HG02943 (cell line): ENCODE data around the gene TNS3.
"Not testable (repeated sequence)": the region's sequence is repeated elsewhere in the genome, so short reads cannot be mapped to it uniquely, and the experiment has no call there.

Experiments
- ATAC-seq: cut with Tn5 transposase; IDR thresholded peaks from one replicate; pipeline ENCODE4 v1.9.1; 2021; ENCODE audit warnings: mild to moderate bottlenecking, low read depth, moderate library complexity; ENCODE audit not compliant: unreplicated experiment

TNS3 gene

GRCh38 chr7:47581804-47582763, at the start of gene TNS3:
TNS3 (minus strand) TSS chr7:47582111; CDS start chr7:47439636, 142,475 bp downstream.
- ATAC-seq: no peak

- no peak for ATAC-seq
These were observed 49.8 kb upstream of the TNS3 start for GRCh38 chr7:47631711-47632110.

- ATAC-seq: peak; percentile 67
These were observed 45.8 kb upstream of the TNS3 start for GRCh38 chr7:47627580-47628283.

GRCh38 chr7:47625861-47626715, 44.2 kb upstream of the TNS3 start:
- ATAC-seq: no peak

DNA sequence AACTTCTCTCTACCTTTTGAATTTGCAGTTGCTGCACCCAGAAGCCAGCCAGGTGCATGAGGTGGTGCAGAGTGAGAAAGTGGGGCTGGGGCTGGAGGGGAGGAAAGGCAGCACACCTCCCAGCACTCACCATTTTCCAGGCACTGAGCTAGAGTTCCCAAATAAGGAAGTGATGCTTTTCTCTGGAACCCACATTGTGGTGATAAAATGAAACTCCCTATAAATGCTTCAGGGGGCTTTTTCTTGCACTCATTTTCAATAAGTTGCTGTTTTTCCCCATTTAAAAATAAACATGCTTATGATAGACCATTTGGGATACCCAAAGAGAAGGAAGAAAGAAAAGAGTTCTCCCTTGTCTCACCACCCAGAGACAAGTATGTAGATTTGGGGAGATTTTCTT, 42.8 kb upstream of the TNS3 start:
- ATAC-seq: no peak

- ATAC-seq: no peak
These were observed 41.2 kb upstream of the TNS3 start for GRCh38 chr7:47622946-47623640.

- no peak for ATAC-seq
These were observed 40.7 kb upstream of the TNS3 start for GRCh38 chr7:47622586-47622945.

DNA sequence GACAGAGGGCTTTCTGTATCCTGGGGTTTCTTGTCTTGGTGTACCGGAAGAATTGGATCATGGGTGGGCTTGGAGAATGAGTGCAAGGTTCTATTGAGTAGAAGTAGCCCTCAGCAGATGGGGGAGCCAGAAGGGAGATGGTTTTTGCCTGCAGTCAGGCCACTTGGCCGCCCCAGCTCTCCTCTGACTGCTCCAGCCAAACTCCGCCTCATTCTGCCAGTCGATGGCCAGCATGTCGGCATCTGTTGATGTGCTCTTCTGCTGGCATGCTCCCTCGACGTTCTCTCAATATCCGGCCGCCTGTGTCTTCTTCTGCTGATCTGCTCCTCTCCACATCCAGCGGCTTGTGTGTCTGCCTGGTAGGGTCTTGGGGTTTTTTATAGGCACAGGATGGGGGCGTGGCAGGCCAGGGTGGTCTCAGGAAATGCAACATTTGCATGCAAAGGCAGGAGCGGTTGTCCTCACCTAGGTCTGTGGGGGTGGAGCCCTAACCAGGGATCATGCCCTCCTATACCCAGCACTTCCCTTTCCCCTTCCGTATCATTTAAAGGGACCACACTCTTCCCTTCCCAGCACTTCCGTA, 40.2 kb upstream of the TNS3 start:
- no peak for ATAC-seq

DNA sequence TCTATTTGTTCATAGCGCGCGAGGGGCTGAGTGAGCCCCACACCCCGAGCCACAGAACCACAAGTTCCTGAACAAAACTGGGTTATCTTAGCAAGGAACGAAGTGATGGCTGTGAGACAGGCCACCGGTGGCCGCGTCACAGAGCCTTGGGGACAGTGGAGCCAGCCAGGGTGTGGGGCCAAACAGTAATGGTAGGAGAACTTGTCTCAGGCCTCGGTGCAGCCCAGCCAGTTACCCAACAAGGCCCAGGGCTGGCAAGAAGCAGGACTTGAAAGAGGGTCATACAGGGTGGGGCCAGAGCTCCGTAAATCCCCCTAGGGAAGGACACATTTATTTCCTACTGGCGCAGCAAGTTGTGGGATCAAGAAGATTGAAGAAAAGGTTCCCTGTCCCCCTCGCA, 39.4 kb upstream of the TNS3 start:
- no peak for ATAC-seq

DNA sequence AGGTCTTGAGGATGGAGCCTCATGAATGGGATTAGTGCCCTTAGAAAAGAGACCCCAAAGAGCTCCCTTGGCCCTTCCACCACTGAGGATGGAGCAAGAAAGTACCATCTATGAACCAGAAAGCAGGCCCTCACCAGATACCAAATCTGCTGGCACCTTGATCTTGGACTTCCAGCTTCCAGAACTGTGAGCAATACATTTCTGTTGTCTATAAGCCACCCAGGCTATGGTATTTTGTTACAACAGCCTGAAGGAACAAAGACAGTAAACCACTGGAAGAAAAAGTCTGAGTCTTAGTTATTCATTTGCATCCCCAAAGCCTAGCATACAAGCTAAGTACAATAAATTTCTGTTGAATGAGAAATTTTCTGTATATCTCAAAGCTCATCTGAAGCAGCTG, 37.9 kb upstream of the TNS3 start:
- no peak for ATAC-seq

DNA sequence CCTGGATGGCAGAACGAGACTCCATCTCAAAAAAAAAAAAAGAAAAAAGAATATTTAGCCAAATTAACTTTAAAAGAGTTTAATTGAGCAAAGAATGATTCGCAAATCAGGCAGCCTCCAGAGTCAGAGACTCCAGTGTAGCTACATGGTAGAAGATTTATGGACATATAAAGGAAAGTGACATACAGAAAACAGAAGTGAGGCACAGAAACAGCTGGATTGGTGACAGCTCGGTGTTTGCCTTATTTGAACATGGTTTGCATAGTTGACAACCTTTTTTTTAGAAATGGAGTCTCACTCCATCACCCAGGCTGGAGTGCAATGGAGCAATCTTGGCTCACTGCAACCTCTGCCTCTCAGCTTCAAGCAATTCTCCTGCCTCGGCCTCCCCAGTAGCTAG, 35.2 kb upstream of the TNS3 start:
- ATAC-seq: no peak

- no peak for ATAC-seq
These were observed 32.5 kb upstream of the TNS3 start for GRCh38 chr7:47614450-47614849.

DNA sequence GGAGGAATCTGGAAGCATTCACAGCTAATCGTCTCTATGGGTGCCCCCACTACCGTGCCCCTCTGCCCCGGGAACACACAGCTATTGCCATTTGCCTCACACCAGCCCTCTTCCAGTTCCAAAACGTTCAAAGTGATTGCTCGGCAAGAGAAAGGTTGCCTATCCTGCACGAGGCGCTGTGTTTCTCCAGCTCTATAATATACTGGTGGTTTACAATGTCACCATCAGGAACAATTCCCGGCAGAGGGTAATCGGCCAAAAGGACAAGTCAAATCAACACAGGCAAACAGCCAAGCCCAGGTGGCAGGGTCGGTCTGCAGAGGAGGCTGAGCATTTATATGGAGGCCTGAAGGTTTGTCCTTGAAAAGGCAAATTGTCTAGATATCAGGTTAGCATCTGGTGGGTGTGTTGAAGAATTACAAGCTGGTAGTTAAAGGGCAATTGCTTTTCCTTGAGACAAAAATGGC, 29.2 kb upstream of the TNS3 start:
- ATAC-seq: no peak

- no peak for ATAC-seq
These were observed 28.7 kb upstream of the TNS3 start for GRCh38 chr7:47610506-47611044.

DNA sequence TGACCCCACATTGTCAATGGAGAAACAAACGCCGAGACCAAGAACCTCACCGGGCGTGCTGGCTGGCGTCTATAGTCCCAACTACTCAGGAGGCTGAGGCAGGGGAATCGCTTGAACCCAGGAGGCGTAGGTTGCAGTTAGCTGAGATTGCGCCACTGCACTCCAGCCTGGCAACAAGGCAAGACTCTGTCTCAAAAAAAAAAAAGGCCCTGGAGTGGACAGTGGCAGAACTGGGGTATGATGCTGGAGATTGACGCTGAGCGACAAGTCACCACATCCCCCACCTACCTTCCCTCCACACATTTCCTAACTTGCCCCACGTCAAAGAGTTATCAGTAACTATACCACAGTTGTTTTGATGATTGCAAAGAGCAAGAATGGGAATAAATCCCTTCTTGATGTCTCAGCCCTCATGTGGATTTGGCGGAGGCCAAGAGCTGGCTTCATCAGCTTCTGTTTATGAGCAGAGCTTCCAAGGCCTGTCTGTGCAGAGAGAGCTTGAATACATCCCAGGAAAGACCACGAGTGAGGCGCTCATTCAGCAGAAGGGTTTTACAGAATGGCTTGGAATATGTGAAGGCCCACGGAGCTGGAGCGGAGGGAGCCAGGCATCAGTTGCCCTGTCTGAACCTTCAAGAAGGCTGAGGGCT, 28.0 kb upstream of the TNS3 start:
- no peak for ATAC-seq

DNA sequence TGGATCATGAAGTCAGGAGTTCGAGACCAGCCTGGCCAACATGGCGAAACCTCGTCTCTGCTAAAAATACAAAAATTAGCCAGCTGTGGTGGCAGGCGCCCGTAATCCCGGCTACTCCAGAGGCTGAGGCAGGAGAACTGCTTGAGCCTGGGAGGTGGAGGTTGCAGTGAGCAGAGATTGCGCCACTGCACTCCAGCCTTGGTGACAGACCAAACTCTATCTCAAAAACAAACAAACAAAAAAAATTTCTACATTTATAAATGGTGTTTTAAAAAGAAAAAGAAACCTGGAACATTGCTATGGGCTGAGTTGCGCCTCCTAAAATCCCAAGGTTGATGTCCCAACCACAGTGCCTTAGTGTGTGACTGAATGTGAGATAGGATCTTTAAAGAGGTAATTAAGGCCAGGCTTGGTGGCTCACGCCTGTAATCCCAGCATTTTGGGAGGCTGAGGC, 24.7 kb upstream of the TNS3 start:
- ATAC-seq: not testable (repeated sequence)

GRCh38 chr7:47605816-47606575, 24.1 kb upstream of the TNS3 start:
- ATAC-seq: no peak

DNA sequence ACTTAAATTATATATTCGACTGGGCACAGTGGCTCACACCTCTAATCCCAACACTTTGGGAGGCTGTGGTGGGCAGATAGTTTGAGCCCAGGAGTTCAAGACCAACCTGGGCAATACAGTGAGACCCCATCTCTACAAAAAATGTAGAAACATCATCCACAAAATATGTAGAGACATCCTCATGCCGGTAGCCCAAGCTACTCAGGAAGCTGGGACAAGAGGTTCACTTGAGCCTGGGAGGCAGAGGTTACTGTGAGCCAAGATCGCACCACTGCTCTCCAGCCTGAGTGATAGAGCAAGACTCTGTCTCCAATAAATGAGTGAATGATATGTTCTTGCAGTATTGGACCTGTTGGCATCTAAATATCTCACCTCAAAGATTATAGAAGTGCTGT, 22.6 kb upstream of the TNS3 start:
- ATAC-seq: no peak
